Right atrium auricular region (tissue), 2 donors: Measurements from ENCODE around the gene HRH3. TPM values are rescaled to one million over a fixed set of nuclear protein-coding genes. Genes with fewer than 3 reads are reported as not detected.

Experiments used
- DNase-seq: peaks from one replicate; pipeline ENCODE4 v3.0.0-alpha.2; 2019; ENCODE audit warnings: low spot score
- H3K27ac ChIP-seq, 2 donors: fragments of 200-600 bp; sonication (generic); 1 replicate in 1 of 2; 2 replicates in 1 of 2; pipeline ENCODE4 v1.5.1; 2016 to 2019
- H3K27me3 ChIP-seq, 2 donors: fragments of 200-600 bp; sonication (generic); one replicate each; pipeline versions ENCODE4 v1.5.1 to v1.6.0; 2017 to 2019
- H3K36me3 ChIP-seq: fragments of 200-600 bp; sonication (generic); one replicate; pipeline ENCODE4 v1.5.1; 2016
- H3K4me1 ChIP-seq, 2 donors: fragments of 200-600 bp; sonication (generic); one replicate each; pipeline versions ENCODE4 v1.5.1 to v1.6.0; 2017 to 2019
- H3K4me3 ChIP-seq, 2 donors: fragments of 200-600 bp; sonication (generic); 1 replicate in 1 of 2; 2 replicates in 1 of 2; pipeline ENCODE4 v1.5.1; 2017 to 2019; ENCODE audit warnings: mild to moderate bottlenecking in 1 of 2, moderate library complexity in 1 of 2
- H3K9me3 ChIP-seq, 2 donors: fragments of 200-600 bp; sonication (generic); one replicate each; pipeline ENCODE4 v1.5.1; 2019
- total RNA-seq, 2 donors: library from RNA; depleted of rRNA; stranded (reverse); fragments of >200 nt; gene quantifications; one replicate each; pipeline ENCODE4 v1.1.0, GENCODE V29; 2016
- TF ChIP-seq, protein P1 (sequence below), 2 donors: fragments of 200-600 bp; sonication (generic); IDR thresholded peaks; one replicate each; pipeline ENCODE4 v1.5.1; 2019; ENCODE audit warnings: antibody characterized with exemption in 2 of 2

HRH3 gene
- total RNA-seq, 2 donors from 2014 or later = not detected

DNA sequence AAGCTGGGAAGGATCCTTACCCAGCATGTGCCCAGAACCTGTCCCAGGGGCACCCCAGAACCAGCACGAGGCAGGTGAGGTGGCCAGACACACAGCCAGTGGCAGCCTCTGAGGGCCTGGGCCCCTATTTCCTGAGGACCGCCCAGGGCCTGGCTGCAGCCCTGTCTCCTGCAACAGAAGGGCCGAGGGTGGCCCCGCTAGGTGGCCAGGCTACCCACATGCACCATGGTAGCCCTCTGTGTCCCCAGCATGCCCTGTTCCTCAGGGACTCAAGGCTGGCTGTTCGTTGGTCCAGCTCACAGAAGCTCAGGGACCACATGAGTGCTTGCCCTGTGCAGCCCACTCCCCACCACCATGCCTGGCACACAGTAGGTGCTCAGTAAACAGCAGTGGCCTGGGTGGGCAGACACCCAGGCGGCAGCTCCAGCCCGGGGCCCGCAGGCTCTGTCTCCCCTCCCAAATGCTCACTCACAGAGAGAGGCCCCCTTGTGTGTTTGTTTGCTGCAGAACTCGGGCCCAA, 8.2 kb downstream of the HRH3 start:
- DNase-seq = no peak
- peaks cover 0 to 2% of the 10 kb centered on the region in 2 donors for H3K27me3 ChIP-seq

GRCh38 chr20:62211216-62211615, 8.9 kb downstream of the HRH3 start:
- no peak for DNase-seq
- no peaks in the 10 kb centered on the region for H3K9me3 ChIP-seq
- TF ChIP-seq, protein P1, sequence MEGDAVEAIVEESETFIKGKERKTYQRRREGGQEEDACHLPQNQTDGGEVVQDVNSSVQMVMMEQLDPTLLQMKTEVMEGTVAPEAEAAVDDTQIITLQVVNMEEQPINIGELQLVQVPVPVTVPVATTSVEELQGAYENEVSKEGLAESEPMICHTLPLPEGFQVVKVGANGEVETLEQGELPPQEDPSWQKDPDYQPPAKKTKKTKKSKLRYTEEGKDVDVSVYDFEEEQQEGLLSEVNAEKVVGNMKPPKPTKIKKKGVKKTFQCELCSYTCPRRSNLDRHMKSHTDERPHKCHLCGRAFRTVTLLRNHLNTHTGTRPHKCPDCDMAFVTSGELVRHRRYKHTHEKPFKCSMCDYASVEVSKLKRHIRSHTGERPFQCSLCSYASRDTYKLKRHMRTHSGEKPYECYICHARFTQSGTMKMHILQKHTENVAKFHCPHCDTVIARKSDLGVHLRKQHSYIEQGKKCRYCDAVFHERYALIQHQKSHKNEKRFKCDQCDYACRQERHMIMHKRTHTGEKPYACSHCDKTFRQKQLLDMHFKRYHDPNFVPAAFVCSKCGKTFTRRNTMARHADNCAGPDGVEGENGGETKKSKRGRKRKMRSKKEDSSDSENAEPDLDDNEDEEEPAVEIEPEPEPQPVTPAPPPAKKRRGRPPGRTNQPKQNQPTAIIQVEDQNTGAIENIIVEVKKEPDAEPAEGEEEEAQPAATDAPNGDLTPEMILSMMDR (IDR thresholded peaks at IDR 0.05) = no peak
- H3K4me1 ChIP-seq = no peaks in the 10 kb centered on the region
- H3K36me3 ChIP-seq = no peaks in the 10 kb centered on the region
- H3K27me3 ChIP-seq = peaks cover 0 to 2% of the 10 kb centered on the region in 2 donors
- no peak overlapping the region for H3K4me3 ChIP-seq
- H3K27ac ChIP-seq = no peak overlapping the region

More for the DNA sequence above, 8.2 kb downstream of the HRH3 start:
- H3K4me1 ChIP-seq = no peaks in the 10 kb centered on the region
- H3K27ac ChIP-seq = no peak overlapping the region
- H3K9me3 ChIP-seq = no peaks in the 10 kb centered on the region
- H3K36me3 ChIP-seq = no peaks in the 10 kb centered on the region
- TF ChIP-seq, protein P1 (IDR thresholded peaks at IDR 0.05) = no peak
- H3K4me3 ChIP-seq = no peak overlapping the region

DNA sequence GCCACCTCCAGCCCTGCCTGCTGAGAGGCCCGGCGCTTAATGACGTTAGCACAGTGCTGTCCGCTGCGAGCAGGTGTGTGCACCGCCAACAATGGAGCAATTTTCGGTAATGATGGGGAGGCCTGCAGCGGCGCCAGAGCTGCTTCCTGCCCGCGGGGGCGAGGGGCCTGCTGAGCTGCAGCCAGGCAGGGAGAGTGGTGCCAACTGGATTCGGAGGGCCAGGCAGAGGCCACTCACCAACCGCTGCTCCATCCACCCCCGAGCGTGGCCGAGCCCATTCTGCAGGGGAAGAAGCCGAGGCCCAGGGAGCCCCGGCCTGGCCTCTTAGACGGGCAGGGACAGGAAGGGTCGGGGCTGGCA, 9.6 kb downstream of the HRH3 start:
- Histone ChIP-seq H3K27me3 (peaks cover 0 to 2% of the 10 kb centered on the region in 2 donors), H3K4me3 (no peak overlapping the region), H3K4me1 (no peaks in the 10 kb centered on the region), H3K36me3 (no peaks in the 10 kb centered on the region), H3K9me3 (no peaks in the 10 kb centered on the region), H3K27ac (no peak overlapping the region)
- TF ChIP-seq, protein P1 (IDR thresholded peaks at IDR 0.05) = no peak
- no peak for DNase-seq

DNA sequence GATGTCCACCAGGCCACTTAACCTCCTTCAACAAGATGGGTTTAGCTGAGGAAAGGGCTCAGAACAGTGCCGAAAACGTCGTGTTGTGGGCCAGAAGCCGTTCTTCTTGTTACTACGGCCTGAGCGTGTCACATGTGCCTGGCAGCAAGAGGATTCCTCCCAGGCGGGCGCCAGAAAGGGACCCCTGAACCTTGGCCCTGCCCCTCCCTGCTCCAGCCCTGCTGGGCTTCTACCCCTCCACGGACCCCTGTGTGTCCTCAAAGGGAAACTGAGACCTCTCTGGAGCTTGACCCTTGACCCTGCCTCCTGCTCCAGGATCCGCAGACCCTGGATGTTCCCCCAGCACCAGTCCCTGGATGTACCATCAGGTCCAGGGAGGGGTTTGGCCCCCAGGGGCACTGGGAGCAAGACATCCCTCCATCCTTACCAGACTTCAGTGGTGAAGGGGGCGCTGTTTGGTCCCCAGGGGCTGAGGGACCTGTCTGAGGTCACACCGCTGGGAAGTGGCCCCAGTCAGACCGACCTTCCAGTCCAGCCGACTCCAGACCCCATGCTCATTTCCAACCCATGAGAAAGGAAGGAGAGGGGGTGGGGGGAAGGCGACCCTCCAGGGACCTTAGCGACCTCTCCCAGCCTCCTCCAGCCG, 10.1 kb downstream of the HRH3 start:
- no peak for DNase-seq
- Histone ChIP-seq H3K27ac (no peak overlapping the region), H3K4me1 (no peaks in the 10 kb centered on the region), H3K27me3 (peaks cover 0 to 2% of the 10 kb centered on the region in 2 donors), H3K36me3 (no peaks in the 10 kb centered on the region), H3K9me3 (no peaks in the 10 kb centered on the region), H3K4me3 (no peak overlapping the region)
- TF ChIP-seq, protein P1 (IDR thresholded peaks at IDR 0.05) = no peak

DNA sequence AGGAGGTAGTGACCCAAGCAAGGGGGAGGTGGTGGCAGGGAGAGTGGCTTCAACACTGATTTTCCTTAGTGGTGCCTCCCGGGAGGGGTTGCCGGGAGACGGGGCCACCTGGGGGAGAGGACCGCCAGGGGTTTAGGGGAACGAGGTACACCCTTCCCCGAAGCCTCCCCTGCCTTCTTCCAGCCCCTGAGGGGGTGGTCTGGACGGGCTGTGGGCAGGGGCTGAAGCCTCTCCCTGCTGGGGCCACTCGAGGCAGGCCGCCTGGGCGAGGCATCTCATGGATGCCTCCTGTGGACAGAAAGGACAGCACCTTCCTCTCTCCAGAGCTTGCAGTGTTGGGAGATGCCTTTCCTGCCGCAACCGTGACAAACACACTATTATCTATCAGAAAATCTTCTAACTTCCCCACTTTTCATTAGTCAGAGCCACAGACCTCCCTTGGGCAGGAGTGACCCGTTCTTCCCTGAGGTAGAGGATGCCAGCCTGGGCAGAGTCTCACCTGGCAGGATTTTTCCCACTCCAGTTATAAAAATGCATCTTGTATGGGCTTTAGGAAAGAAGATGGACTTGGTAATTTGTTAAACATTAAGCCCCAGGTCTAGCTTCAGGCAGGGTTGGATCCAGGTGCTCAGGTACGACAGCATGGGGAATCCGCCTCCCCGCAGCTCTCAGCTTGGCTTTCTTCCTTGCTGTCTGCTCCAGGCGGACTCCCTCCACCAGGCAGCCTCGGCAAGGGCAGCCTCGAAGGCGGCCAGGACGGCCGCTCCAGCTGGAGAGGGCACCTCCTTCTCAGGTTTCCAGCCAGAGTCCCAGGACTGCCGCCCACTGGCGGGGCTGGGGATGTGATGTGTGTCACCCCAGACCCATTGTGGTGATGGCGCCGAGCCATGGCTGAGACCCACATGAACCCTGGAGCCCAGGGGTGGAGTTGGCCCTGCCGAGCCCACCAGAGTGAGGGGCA, 11.0 kb downstream of the HRH3 start:
- no peak overlapping the region for H3K4me3 ChIP-seq
- no peaks in the 10 kb centered on the region for H3K36me3 ChIP-seq
- H3K4me1 ChIP-seq = no peaks in the 10 kb centered on the region
- no peak for DNase-seq
- no peaks in the 10 kb centered on the region for H3K9me3 ChIP-seq
- H3K27me3 ChIP-seq = peaks cover 0 to 2% of the 10 kb centered on the region in 2 donors
- TF ChIP-seq, protein P1 (IDR thresholded peaks at IDR 0.05) = no peak
- H3K27ac ChIP-seq = no peak overlapping the region
